Measurements from ENCODE around the gene TAX1BP1.

The TAX1BP1 gene

GRCh38 chr7:27781188-27781587, 41.2 kb downstream of the TAX1BP1 start:
- Mint-ChIP-seq H3K9me3 (no peaks in the 10 kb centered on the region), H3K27me3 (no peaks in the 10 kb centered on the region), H3K4me1 (peaks cover 35% of the 10 kb centered on the region), H3K4me3 (no peak overlapping the region), H3K36me3 (ENCODE audit: low read depth) (peaks cover 13% of the 10 kb centered on the region), H3K27ac (no peak overlapping the region)
- no peak for DNase-seq
- ATAC-seq, result no peak

- H3K9me3 Mint-ChIP-seq, result no peaks in the 10 kb centered on the region
- no peaks in the 10 kb centered on the region for H3K27me3 Mint-ChIP-seq
- peak overlapping the region; percentile 71 for H3K27ac Mint-ChIP-seq
- H3K36me3 Mint-ChIP-seq (ENCODE audit: low read depth), result peaks cover 20% of the 10 kb centered on the region
- peak; percentile 83 for ATAC-seq
- peaks cover 29% of the 10 kb centered on the region for H3K4me1 Mint-ChIP-seq
- no peak for DNase-seq
- H3K4me3 Mint-ChIP-seq, result peak overlapping the region; percentile 51
Observed at GRCh38 chr7:27782849-27783248, 42.9 kb downstream of the TAX1BP1 start.

- DNase-seq (peak; percentile 13), ATAC-seq (peak; percentile 73)
- Mint-ChIP-seq H3K4me1 (peaks cover 29% of the 10 kb centered on the region), H3K27ac (peak overlapping the region; percentile 44), H3K27me3 (no peaks in the 10 kb centered on the region), H3K4me3 (no peak overlapping the region), H3K9me3 (no peaks in the 10 kb centered on the region), H3K36me3 (ENCODE audit: low read depth) (peaks cover 23% of the 10 kb centered on the region)
Observed at GRCh38 chr7:27784399-27785053, 44.6 kb downstream of the TAX1BP1 start.

GRCh38 chr7:27788437-27788836, 48.5 kb downstream of the TAX1BP1 start:
- H3K36me3 Mint-ChIP-seq (ENCODE audit: low read depth), result peaks cover 36% of the 10 kb centered on the region
- H3K27me3 Mint-ChIP-seq, result no peaks in the 10 kb centered on the region
- ATAC-seq (no peak), DNase-seq (no peak)
- H3K27ac Mint-ChIP-seq, result no peak overlapping the region
- H3K9me3 Mint-ChIP-seq, result no peaks in the 10 kb centered on the region
- peaks cover 11% of the 10 kb centered on the region for H3K4me1 Mint-ChIP-seq
- H3K4me3 Mint-ChIP-seq, result no peak overlapping the region

- no peak for ATAC-seq
- Mint-ChIP-seq H3K36me3 (ENCODE audit: low read depth) (peaks cover 32% of the 10 kb centered on the region), H3K4me3 (no peak overlapping the region), H3K27ac (no peak overlapping the region), H3K4me1 (no peaks in the 10 kb centered on the region), H3K27me3 (no peaks in the 10 kb centered on the region), H3K9me3 (no peaks in the 10 kb centered on the region)
- DNase-seq, result no peak
Observed at GRCh38 chr7:27793780-27794179, 53.8 kb downstream of the TAX1BP1 start.

- peaks cover 35% of the 10 kb centered on the region for H3K36me3 Mint-ChIP-seq (ENCODE audit: low read depth)
- no peak overlapping the region for H3K4me3 Mint-ChIP-seq
- no peak overlapping the region for H3K27ac Mint-ChIP-seq
- H3K9me3 Mint-ChIP-seq, result no peaks in the 10 kb centered on the region
- no peaks in the 10 kb centered on the region for H3K4me1 Mint-ChIP-seq
- no peaks in the 10 kb centered on the region for H3K27me3 Mint-ChIP-seq
- ATAC-seq (no peak), DNase-seq (no peak)
Observed at GRCh38 chr7:27795977-27796376, 56.0 kb downstream of the TAX1BP1 start.

- DNase-seq (no peak), ATAC-seq (no peak)
- no peak overlapping the region for H3K27ac Mint-ChIP-seq
- no peaks in the 10 kb centered on the region for H3K9me3 Mint-ChIP-seq
- H3K36me3 Mint-ChIP-seq (ENCODE audit: low read depth), result peaks cover 34% of the 10 kb centered on the region
- H3K27me3 Mint-ChIP-seq, result no peaks in the 10 kb centered on the region
- H3K4me3 Mint-ChIP-seq, result no peak overlapping the region
- H3K4me1 Mint-ChIP-seq, result no peaks in the 10 kb centered on the region
Observed at GRCh38 chr7:27799212-27799611, 59.2 kb downstream of the TAX1BP1 start.

- DNase-seq, result no peak
- H3K9me3 Mint-ChIP-seq, result no peaks in the 10 kb centered on the region
- no peaks in the 10 kb centered on the region for H3K4me1 Mint-ChIP-seq
- H3K27me3 Mint-ChIP-seq, result no peaks in the 10 kb centered on the region
- no peak for ATAC-seq
- peaks cover 23% of the 10 kb centered on the region for H3K36me3 Mint-ChIP-seq (ENCODE audit: low read depth)
- no peak overlapping the region for H3K4me3 Mint-ChIP-seq
- no peak overlapping the region for H3K27ac Mint-ChIP-seq
Observed at GRCh38 chr7:27802999-27803398, 63.0 kb downstream of the TAX1BP1 start.

GRCh38 chr7:27804139-27804538, 64.2 kb downstream of the TAX1BP1 start:
- H3K4me3 Mint-ChIP-seq, result no peak overlapping the region
- H3K36me3 Mint-ChIP-seq (ENCODE audit: low read depth), result peaks cover 21% of the 10 kb centered on the region
- H3K4me1 Mint-ChIP-seq, result peaks cover 2% of the 10 kb centered on the region
- DNase-seq (no peak), ATAC-seq (no peak)
- H3K9me3 Mint-ChIP-seq, result no peaks in the 10 kb centered on the region
- H3K27me3 Mint-ChIP-seq, result no peaks in the 10 kb centered on the region
- no peak overlapping the region for H3K27ac Mint-ChIP-seq

- H3K27me3 Mint-ChIP-seq, result no peaks in the 10 kb centered on the region
- no peak for ATAC-seq
- no peak for DNase-seq
- H3K4me3 Mint-ChIP-seq, result no peak overlapping the region
- H3K36me3 Mint-ChIP-seq (ENCODE audit: low read depth), result peaks cover 7% of the 10 kb centered on the region
- H3K4me1 Mint-ChIP-seq, result peaks cover 2% of the 10 kb centered on the region
- no peaks in the 10 kb centered on the region for H3K9me3 Mint-ChIP-seq
- H3K27ac Mint-ChIP-seq, result no peak overlapping the region
Observed at GRCh38 chr7:27808626-27809025, 68.7 kb downstream of the TAX1BP1 start.

- Mint-ChIP-seq H3K27ac (no peak overlapping the region), H3K36me3 (ENCODE audit: low read depth) (peaks cover 13% of the 10 kb centered on the region), H3K27me3 (no peaks in the 10 kb centered on the region), H3K9me3 (no peaks in the 10 kb centered on the region), H3K4me1 (peaks cover 2% of the 10 kb centered on the region), H3K4me3 (no peak overlapping the region)
- no peak for DNase-seq
- no peak for ATAC-seq
Observed at GRCh38 chr7:27810186-27810585, 70.2 kb downstream of the TAX1BP1 start.

- peaks cover 17% of the 10 kb centered on the region for H3K36me3 Mint-ChIP-seq (ENCODE audit: low read depth)
- H3K27ac Mint-ChIP-seq, result no peak overlapping the region
Observed at GRCh38 chr7:27812706-27813105, 72.7 kb downstream of the TAX1BP1 start.

GRCh38 chr7:27822245-27822644, 82.3 kb downstream of the TAX1BP1 start:
- no peak for DNase-seq
- H3K27ac Mint-ChIP-seq, result no peak overlapping the region
- H3K9me3 Mint-ChIP-seq, result no peaks in the 10 kb centered on the region
- ATAC-seq, result no peak
- peaks cover 13% of the 10 kb centered on the region for H3K36me3 Mint-ChIP-seq (ENCODE audit: low read depth)
- no peaks in the 10 kb centered on the region for H3K27me3 Mint-ChIP-seq
- no peak overlapping the region for H3K4me3 Mint-ChIP-seq
- H3K4me1 Mint-ChIP-seq, result no peaks in the 10 kb centered on the region

More at GRCh38 chr7:27812706-27813105, 72.7 kb downstream of the TAX1BP1 start:
- no peaks in the 10 kb centered on the region for H3K9me3 Mint-ChIP-seq
- ATAC-seq (no peak), DNase-seq (no peak)
- H3K27me3 Mint-ChIP-seq, result no peaks in the 10 kb centered on the region
- peaks cover 2% of the 10 kb centered on the region for H3K4me1 Mint-ChIP-seq
- no peak overlapping the region for H3K4me3 Mint-ChIP-seq

GRCh38 chr7:27825891-27826290, 85.9 kb downstream of the TAX1BP1 start:
- Mint-ChIP-seq H3K9me3 (no peaks in the 10 kb centered on the region), H3K27ac (no peak overlapping the region), H3K4me3 (no peak overlapping the region), H3K27me3 (no peaks in the 10 kb centered on the region), H3K36me3 (ENCODE audit: low read depth) (peaks cover 14% of the 10 kb centered on the region), H3K4me1 (no peaks in the 10 kb centered on the region)
- ATAC-seq, result no peak
- no peak for DNase-seq

GRCh38 chr7:27826357-27826756, 86.4 kb downstream of the TAX1BP1 start:
- ATAC-seq (no peak), DNase-seq (no peak)
- H3K4me1 Mint-ChIP-seq, result no peaks in the 10 kb centered on the region
- peaks cover 14% of the 10 kb centered on the region for H3K36me3 Mint-ChIP-seq (ENCODE audit: low read depth)
- H3K9me3 Mint-ChIP-seq, result no peaks in the 10 kb centered on the region
- H3K4me3 Mint-ChIP-seq, result no peak overlapping the region
- no peaks in the 10 kb centered on the region for H3K27me3 Mint-ChIP-seq
- H3K27ac Mint-ChIP-seq, result no peak overlapping the region

All from activated naive CD8-positive, alpha-beta T cell treated with anti-CD3 and anti-CD28 coated beads, Interleukin-2, amount 50 U/mL, for 24 hours (primary cell).